NOMO-1 treated with dmso at 0.1 percent for 144 hours (cell line): ENCODE data around the gene CGA.

Experiments
- DNase-seq: peaks from one replicate; lab custom pipeline; 2025; ENCODE audit not compliant: unreplicated experiment; lab: John Stamatoyannopoulos, UW

CGA gene

GRCh38 chr6:87089135-87089534, 5.8 kb downstream of the CGA start:
- DNase-seq: no peak

GRCh38 chr6:87088076-87088475, 6.8 kb downstream of the CGA start:
- no peak for DNase-seq

GRCh38 chr6:87082160-87082721, 12.7 kb downstream of the CGA start:
- DNase-seq: no peak

- DNase-seq: peak; percentile 7
Measured at GRCh38 chr6:87078983-87079616, 15.8 kb downstream of the CGA start.

- no peak for DNase-seq
Measured at GRCh38 chr6:87075168-87075567, 19.7 kb downstream of the CGA start.

GRCh38 chr6:87074101-87074621, 20.7 kb downstream of the CGA start:
- no peak for DNase-seq

- no peak for DNase-seq
Measured at GRCh38 chr6:87071683-87072082, 23.2 kb downstream of the CGA start.

- DNase-seq: no peak
Measured at GRCh38 chr6:87070741-87071140, 24.2 kb downstream of the CGA start.

GRCh38 chr6:87068795-87069194, 26.1 kb downstream of the CGA start:
- no peak for DNase-seq

- peak; percentile 16 for DNase-seq
Measured at GRCh38 chr6:87066449-87067333, 28.2 kb downstream of the CGA start.

- DNase-seq: no peak
Measured at GRCh38 chr6:87065117-87065516, 29.8 kb downstream of the CGA start.

- no peak for DNase-seq
Measured at GRCh38 chr6:87059943-87060342, 35.0 kb downstream of the CGA start.

GRCh38 chr6:87054143-87054833, 40.6 kb downstream of the CGA start:
- DNase-seq: no peak

GRCh38 chr6:87053312-87053711, 41.6 kb downstream of the CGA start:
- DNase-seq: no peak

- no peak for DNase-seq
Measured at GRCh38 chr6:87049779-87050178, 45.1 kb downstream of the CGA start.

GRCh38 chr6:87045521-87046075, 49.3 kb downstream of the CGA start:
- DNase-seq: no peak

GRCh38 chr6:87040729-87041128, 54.2 kb downstream of the CGA start:
- DNase-seq: no peak
